Measurements from ENCODE around the gene KCNIP4. TPM values are rescaled to one million over a fixed set of nuclear protein-coding genes. Genes with fewer than 3 reads are reported as not detected.
A peak's percentile ranks its signal among the peaks of the same experiment; 100 is the strongest.

The KCNIP4 gene
- total RNA-seq, 1 experiment from 2014 or later: 0.91 TPM

DNA sequence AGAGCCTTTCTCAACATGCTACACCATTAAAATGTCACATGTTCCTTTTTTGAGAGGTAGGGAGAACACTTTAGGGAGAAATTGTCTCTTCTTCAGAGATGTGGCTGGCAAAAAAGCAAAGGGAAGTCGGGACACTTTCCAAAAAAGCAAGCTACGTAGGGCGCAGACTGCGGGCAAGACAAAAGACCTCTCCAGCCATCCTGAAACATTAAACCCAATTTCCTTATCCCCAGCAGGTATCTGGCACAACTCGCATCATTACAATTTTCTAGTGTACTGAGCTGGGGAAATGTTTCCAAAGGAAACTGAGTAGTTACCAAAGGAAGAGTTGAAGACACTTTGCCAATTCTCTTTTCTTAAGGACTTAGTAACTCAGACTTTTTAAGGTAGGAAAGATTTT, 1132.3 kb downstream of the KCNIP4 start:
- BruUV-seq (replicated peaks): no TSS peak
- POLR2A ChIA-PET: no interaction called here
- no peak overlapping the region for H3K27ac Mint-ChIP-seq (ENCODE audit: low read depth, unreplicated experiment)

DNA sequence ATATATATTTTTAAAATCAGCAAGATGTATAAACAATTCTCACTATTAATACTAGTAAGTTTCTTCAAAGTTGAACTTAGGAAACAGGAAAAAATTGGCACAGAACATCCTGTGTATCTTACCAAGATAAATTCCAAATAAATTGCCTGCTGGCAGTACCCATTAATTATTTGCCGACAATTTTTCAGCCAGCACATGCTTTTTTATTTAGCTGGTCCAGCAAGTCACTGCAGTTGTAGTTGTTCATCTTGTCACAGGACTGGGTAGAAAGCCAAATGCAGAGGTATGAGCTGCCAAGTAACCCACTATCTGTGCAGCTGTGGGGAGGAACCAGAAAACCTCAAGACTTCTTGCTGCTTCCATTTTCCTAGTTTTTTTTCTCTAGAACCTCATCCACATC, 1134.9 kb downstream of the KCNIP4 start:
- POLR2A ChIA-PET: no interaction called here
- no peaks in the 10 kb centered on the region for H3K9me3 Mint-ChIP-seq (ENCODE audit: unreplicated experiment)
- H3K36me3 Mint-ChIP-seq (ENCODE audit: insufficient read depth, unreplicated experiment): no peaks in the 10 kb centered on the region
- H3K27me3 Mint-ChIP-seq (ENCODE audit: insufficient read depth, unreplicated experiment): no peaks in the 10 kb centered on the region
- BruUV-seq (replicated peaks): no TSS peak
- CTCF ChIA-PET: interaction anchor here (1.5 kb wide), 1 partner anchor 40 kb away, joined by 4 read pairs; no protein-coding TSS in a partner anchor
- no peak for DNase-seq (ENCODE audit: unreplicated experiment)
- peaks cover 8% of the 10 kb centered on the region for H3K4me1 Mint-ChIP-seq (ENCODE audit: insufficient read depth, unreplicated experiment)
- no peak overlapping the region for H3K27ac Mint-ChIP-seq (ENCODE audit: low read depth, unreplicated experiment)
- no peak overlapping the region for H3K4me3 Mint-ChIP-seq (ENCODE audit: unreplicated experiment)
- intact Hi-C loops (cut with micrococcal nuclease): no loop called here
- TF ChIP-seq, protein P1, sequence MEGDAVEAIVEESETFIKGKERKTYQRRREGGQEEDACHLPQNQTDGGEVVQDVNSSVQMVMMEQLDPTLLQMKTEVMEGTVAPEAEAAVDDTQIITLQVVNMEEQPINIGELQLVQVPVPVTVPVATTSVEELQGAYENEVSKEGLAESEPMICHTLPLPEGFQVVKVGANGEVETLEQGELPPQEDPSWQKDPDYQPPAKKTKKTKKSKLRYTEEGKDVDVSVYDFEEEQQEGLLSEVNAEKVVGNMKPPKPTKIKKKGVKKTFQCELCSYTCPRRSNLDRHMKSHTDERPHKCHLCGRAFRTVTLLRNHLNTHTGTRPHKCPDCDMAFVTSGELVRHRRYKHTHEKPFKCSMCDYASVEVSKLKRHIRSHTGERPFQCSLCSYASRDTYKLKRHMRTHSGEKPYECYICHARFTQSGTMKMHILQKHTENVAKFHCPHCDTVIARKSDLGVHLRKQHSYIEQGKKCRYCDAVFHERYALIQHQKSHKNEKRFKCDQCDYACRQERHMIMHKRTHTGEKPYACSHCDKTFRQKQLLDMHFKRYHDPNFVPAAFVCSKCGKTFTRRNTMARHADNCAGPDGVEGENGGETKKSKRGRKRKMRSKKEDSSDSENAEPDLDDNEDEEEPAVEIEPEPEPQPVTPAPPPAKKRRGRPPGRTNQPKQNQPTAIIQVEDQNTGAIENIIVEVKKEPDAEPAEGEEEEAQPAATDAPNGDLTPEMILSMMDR (IDR thresholded peaks at IDR 0.05; ENCODE audit: unreplicated experiment): no peak

More for the DNA sequence above, 1132.3 kb downstream of the KCNIP4 start:
- CTCF ChIA-PET: interaction anchor here (0.8 kb wide), 1 partner anchor 14 kb away, joined by 3 read pairs; no protein-coding TSS in a partner anchor
- no peaks in the 10 kb centered on the region for H3K9me3 Mint-ChIP-seq (ENCODE audit: unreplicated experiment)
- no peak overlapping the region for H3K4me3 Mint-ChIP-seq (ENCODE audit: unreplicated experiment)
- no peaks in the 10 kb centered on the region for H3K27me3 Mint-ChIP-seq (ENCODE audit: insufficient read depth, unreplicated experiment)
- no peaks in the 10 kb centered on the region for H3K36me3 Mint-ChIP-seq (ENCODE audit: insufficient read depth, unreplicated experiment)
- no peak for DNase-seq (ENCODE audit: unreplicated experiment)
- intact Hi-C loops (cut with micrococcal nuclease): no loop called here
- no peaks in the 10 kb centered on the region for H3K4me1 Mint-ChIP-seq (ENCODE audit: insufficient read depth, unreplicated experiment)
- TF ChIP-seq, protein P1 (IDR thresholded peaks at IDR 0.05; ENCODE audit: unreplicated experiment): no peak

DNA sequence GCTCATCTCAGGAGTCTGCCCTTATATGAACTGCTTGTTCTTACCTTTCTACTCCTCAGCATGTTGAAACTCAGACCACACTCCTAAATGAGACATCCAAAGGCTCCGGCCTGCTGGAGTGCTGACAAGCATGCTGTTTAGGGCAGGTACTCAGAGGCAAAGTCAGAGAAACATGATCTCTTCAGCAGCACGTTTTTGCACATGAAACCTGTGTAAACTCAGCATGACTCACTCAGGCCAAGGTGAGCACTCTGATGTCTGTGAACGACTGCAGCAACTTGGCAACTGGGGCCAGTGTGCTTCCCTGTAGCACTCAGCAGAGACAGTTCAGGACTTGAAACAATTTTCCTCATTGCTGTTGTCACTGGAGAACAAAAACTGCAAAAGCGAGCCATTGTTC, 1138.8 kb downstream of the KCNIP4 start:
- H3K27ac Mint-ChIP-seq (ENCODE audit: low read depth, unreplicated experiment): no peak overlapping the region
- H3K9me3 Mint-ChIP-seq (ENCODE audit: unreplicated experiment): no peaks in the 10 kb centered on the region
- intact Hi-C loops (cut with micrococcal nuclease): no loop called here
- ChIA-PET CTCF (interaction anchor here (1.2 kb wide), 1 partner anchor 325 kb away, joined by 3 read pairs; no protein-coding TSS in a partner anchor), POLR2A (interaction anchor here (0.6 to 1.5 kb wide), 5 partner anchors 9 to 111 kb away, joined by 3 read pairs; no protein-coding TSS in a partner anchor)
- no peaks in the 10 kb centered on the region for H3K36me3 Mint-ChIP-seq (ENCODE audit: insufficient read depth, unreplicated experiment)
- BruUV-seq (replicated peaks): no TSS peak
- H3K4me3 Mint-ChIP-seq (ENCODE audit: unreplicated experiment): no peak overlapping the region
- TF ChIP-seq, protein P1 (IDR thresholded peaks at IDR 0.05; ENCODE audit: unreplicated experiment): no peak
- peaks cover 8% of the 10 kb centered on the region for H3K4me1 Mint-ChIP-seq (ENCODE audit: insufficient read depth, unreplicated experiment)
- peak; percentile 90 for DNase-seq (ENCODE audit: unreplicated experiment)
- no peaks in the 10 kb centered on the region for H3K27me3 Mint-ChIP-seq (ENCODE audit: insufficient read depth, unreplicated experiment)

DNA sequence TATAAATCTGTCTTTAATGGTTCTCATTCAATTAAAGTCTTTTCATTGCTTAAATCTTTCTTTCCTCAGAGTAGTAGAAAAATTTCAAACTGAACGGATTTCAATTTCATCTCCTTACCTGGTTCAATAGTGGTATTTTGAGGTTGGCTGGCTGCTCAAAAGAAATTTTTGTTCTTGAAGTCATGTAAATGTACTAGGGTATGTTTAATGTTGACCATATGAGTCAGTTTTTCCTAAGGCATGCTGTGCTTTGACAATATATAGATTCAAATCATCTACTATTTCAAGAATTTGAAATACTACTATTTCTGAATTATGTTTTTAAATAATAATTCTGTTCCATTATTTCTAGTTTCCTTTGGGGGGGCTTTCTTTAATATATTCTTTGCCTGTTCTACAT, 1142.9 kb downstream of the KCNIP4 start:
- ChIA-PET POLR2A (no interaction called here), CTCF (no interaction called here)
- no peak overlapping the region for H3K27ac Mint-ChIP-seq (ENCODE audit: low read depth, unreplicated experiment)
- TF ChIP-seq, protein P1 (IDR thresholded peaks at IDR 0.05; ENCODE audit: unreplicated experiment): no peak
- DNase-seq (ENCODE audit: unreplicated experiment): no peak
- H3K36me3 Mint-ChIP-seq (ENCODE audit: insufficient read depth, unreplicated experiment): no peaks in the 10 kb centered on the region
- no peak overlapping the region for H3K4me3 Mint-ChIP-seq (ENCODE audit: unreplicated experiment)
- peaks cover 12% of the 10 kb centered on the region for H3K9me3 Mint-ChIP-seq (ENCODE audit: unreplicated experiment)
- intact Hi-C loops (cut with micrococcal nuclease): no loop called here
- H3K27me3 Mint-ChIP-seq (ENCODE audit: insufficient read depth, unreplicated experiment): no peaks in the 10 kb centered on the region
- no TSS peak for BruUV-seq (replicated peaks)
- H3K4me1 Mint-ChIP-seq (ENCODE audit: insufficient read depth, unreplicated experiment): peaks cover 8% of the 10 kb centered on the region
